ENCODE measurements around the gene ZGPAT. TPM values are rescaled to one million over a fixed set of nuclear protein-coding genes. Genes with fewer than 3 reads are reported as not detected.

The ZGPAT gene
- total and polyA plus RNA-seq, 9 of the 15 experiments (the other 6 are each of a cell fraction or from before 2014, with no cell fraction given) = 0.14 to 26.6 (median 7.4) TPM

DNA sequence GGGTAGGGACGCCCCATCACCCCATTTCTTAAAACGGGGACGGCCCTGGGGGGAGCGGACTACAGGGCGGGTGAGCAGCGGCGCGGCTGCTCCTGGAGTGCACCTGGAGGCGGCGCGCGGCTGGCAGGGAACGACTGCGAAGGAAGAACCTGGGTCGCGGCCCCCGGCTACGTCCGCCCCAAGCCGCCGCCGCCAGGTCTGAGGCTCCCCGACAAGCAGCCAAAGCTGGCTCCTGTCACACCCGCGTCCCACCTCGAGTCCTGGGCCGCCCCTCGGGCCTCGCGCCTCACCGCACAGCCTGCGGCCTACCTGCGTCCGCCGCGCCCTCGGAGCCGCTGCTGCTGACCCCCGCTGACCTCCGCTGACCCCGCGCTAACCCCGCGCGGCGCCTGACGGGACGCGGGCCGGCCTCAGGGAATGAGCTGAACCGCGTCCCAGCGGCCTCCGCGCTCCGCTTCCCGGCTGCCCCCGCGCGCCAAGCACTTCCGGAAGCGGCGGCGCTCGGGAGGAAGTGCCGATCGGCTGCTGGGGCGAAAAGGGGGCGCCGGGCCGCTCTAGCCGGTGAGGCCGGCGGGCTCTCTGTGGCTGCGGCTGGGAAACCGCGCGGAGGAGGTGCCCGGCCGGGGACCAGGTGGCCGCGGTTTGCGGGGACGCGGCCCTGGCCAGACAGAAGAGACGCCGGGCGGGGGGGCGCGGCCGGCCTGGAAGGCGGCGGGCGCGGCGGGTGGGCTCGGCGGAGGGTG, at the start of gene ZGPAT, which contains the start of gene ARFRP1 (continued):
- no peak for TF ChIP-seq NFE2L1 (tag; IDR thresholded peaks at IDR 0.05; ENCODE audit: borderline replicate concordance, low read depth)
- TF ChIP-seq HIVEP1 (CRISPR knock-in tag; IDR thresholded peaks at IDR 0.05) = no peak
- TF ChIP-seq SAP30 (IDR thresholded peaks at IDR 0.05; ENCODE audit: borderline replicate concordance, insufficient read depth, low read depth, low read length, poor library complexity, severe bottlenecking) = peak; percentile 59
- no peak for TF ChIP-seq ZNF212 (CRISPR knock-in tag; IDR thresholded peaks at IDR 0.05)
- TF ChIP-seq ZNF407 (IDR thresholded peaks at IDR 0.05; ENCODE audit: low read depth) = no peak
- TF ChIP-seq ZNF77 (CRISPR knock-in tag; IDR thresholded peaks at IDR 0.05) = no peak
- TF ChIP-seq ZNF586 (CRISPR knock-in tag; conservative IDR thresholded peaks at IDR 0.05) = no peak
- 0 out of 2 replicates have a peak, but pooled peaks have one; percentile 12 for TF ChIP-seq ZNF174 (CRISPR knock-in tag; IDR thresholded peaks at IDR 0.05)
- no peak for TF ChIP-seq SREBF2 (CRISPR knock-in tag; IDR thresholded peaks at IDR 0.05)
- TF ChIP-seq, protein P1, sequence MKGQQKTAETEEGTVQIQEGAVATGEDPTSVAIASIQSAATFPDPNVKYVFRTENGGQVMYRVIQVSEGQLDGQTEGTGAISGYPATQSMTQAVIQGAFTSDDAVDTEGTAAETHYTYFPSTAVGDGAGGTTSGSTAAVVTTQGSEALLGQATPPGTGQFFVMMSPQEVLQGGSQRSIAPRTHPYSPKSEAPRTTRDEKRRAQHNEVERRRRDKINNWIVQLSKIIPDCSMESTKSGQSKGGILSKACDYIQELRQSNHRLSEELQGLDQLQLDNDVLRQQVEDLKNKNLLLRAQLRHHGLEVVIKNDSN (CRISPR knock-in tag; IDR thresholded peaks at IDR 0.05) = peak; percentile 52; the same call in 1 of the 2 replicates
- TF ChIP-seq THAP12 (CRISPR knock-in tag; IDR thresholded peaks at IDR 0.05) = no peak
- TF ChIP-seq U2AF1 (optimal IDR thresholded peaks at IDR 0.05; ENCODE audit: low read depth, low read length) = peak; percentile 70
- peak; percentile 95 for TF ChIP-seq L3MBTL2 (IDR thresholded peaks at IDR 0.05)
- TF ChIP-seq ZNF217 (CRISPR knock-in tag; IDR thresholded peaks at IDR 0.05) = no peak
- no peak for TF ChIP-seq ZFP91 (CRISPR knock-in tag; IDR thresholded peaks at IDR 0.05)
